ENCODE measurements around the gene GFRA3. TPM values are rescaled to one million over a fixed set of nuclear protein-coding genes. Genes with fewer than 3 reads are reported as not detected.
"Not testable (repeated sequence)": the region's sequence is repeated elsewhere in the genome, so short reads cannot be mapped to it uniquely, and the experiment has no call there.

Gene GFRA3
- total and polyA plus RNA-seq, 3 experiments from 2014 or later, result not detected

- Mint-ChIP-seq H3K36me3 (peaks cover 0 to 3% (median 0%) of the 10 kb centered on the region in 3 donors), H3K4me3 (no peak overlapping the region), H3K4me1 (no peaks in the 10 kb centered on the region), H3K27me3 (peaks cover 16 to 32% of the 10 kb centered on the region in 2 donors), H3K27ac (no peak overlapping the region), H3K9me3 (no peaks in the 10 kb centered on the region)
- DNase-seq, result no peak
- Histone ChIP-seq H3K27ac (ENCODE audit: low read depth, low read length) (no peak overlapping the region), H3K4me1 (ENCODE audit: insufficient read depth, low read length) (no peaks in the 10 kb centered on the region), H3K27me3 (ENCODE audit: insufficient read depth, low read length, poor library complexity, severe bottlenecking) (no peaks in the 10 kb centered on the region), H3K4me3 (ENCODE audit: low read length) (no peak overlapping the region), H3K9me3 (ENCODE audit: low read length) (no peaks in the 10 kb centered on the region), H3K36me3 (ENCODE audit: insufficient read depth, low read length) (no peaks in the 10 kb centered on the region)
- ChIA-PET POLR2A (no interaction called here), CTCF (no interaction called here)
These were observed 10.2 kb downstream of the GFRA3 start for GRCh38 chr5:138264183-138264582.

DNA sequence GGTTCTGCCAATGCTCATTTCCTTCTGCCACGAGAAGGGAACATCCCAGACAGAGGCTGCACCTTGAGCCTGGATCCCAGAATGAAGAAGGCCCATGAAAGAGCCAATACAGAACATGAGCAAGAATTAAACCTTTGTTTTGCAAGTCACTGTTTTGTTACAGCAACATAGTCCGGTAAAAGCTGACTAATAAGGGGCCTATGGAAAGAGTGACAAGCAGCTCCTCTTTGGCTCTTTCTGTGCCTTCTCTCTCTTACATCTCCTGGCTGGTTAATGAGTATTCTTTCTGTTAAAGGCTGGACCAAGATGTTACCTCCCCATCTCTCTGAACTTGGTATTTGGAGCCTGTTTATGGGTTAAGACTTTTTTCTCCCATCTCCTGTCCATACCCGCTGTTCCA, 10.8 kb downstream of the GFRA3 start:
- no peaks in the 10 kb centered on the region for H3K36me3 ChIP-seq (ENCODE audit: insufficient read depth, low read length)
- no peaks in the 10 kb centered on the region for H3K27me3 ChIP-seq (ENCODE audit: insufficient read depth, low read length, poor library complexity, severe bottlenecking)
- H3K9me3 Mint-ChIP-seq, result no peaks in the 10 kb centered on the region
- ChIA-PET POLR2A (no interaction called here), CTCF (no interaction called here)
- peaks cover 0 to 3% (median 0%) of the 10 kb centered on the region in 3 donors for H3K36me3 Mint-ChIP-seq
- H3K4me1 ChIP-seq (ENCODE audit: insufficient read depth, low read length), result no peaks in the 10 kb centered on the region
- H3K9me3 ChIP-seq (ENCODE audit: low read length), result no peaks in the 10 kb centered on the region
- no peak for DNase-seq
- peaks cover 16 to 33% of the 10 kb centered on the region in 2 donors for H3K27me3 Mint-ChIP-seq
- no peak overlapping the region for H3K27ac Mint-ChIP-seq
- no peaks in the 10 kb centered on the region for H3K4me1 Mint-ChIP-seq
- no peak overlapping the region for H3K4me3 Mint-ChIP-seq
- no peak overlapping the region for H3K4me3 ChIP-seq (ENCODE audit: low read length)
- no peak overlapping the region for H3K27ac ChIP-seq (ENCODE audit: low read depth, low read length)

GRCh38 chr5:138258704-138259292, 15.6 kb downstream of the GFRA3 start:
- no peaks in the 10 kb centered on the region for H3K4me1 Mint-ChIP-seq
- Histone ChIP-seq H3K27me3 (ENCODE audit: insufficient read depth, low read length, poor library complexity, severe bottlenecking) (no peaks in the 10 kb centered on the region), H3K36me3 (ENCODE audit: insufficient read depth, low read length) (no peaks in the 10 kb centered on the region), H3K4me3 (ENCODE audit: low read length) (no peak overlapping the region), H3K9me3 (ENCODE audit: low read length) (no peaks in the 10 kb centered on the region), H3K4me1 (ENCODE audit: insufficient read depth, low read length) (no peaks in the 10 kb centered on the region), H3K27ac (ENCODE audit: low read depth, low read length) (no peak overlapping the region)
- no peaks in the 10 kb centered on the region for H3K9me3 Mint-ChIP-seq
- H3K27ac Mint-ChIP-seq, result no peak overlapping the region
- DNase-seq, result no peak
- ChIA-PET POLR2A (interaction anchor here (0.7 kb wide), 1 partner anchor 33 kb away, joined by 8 read pairs; no protein-coding TSS in a partner anchor), CTCF (no interaction called here)
- H3K4me3 Mint-ChIP-seq, result no peak overlapping the region
- peaks cover 0 to 12% of the 10 kb centered on the region in 2 donors for H3K27me3 Mint-ChIP-seq
- no peaks in the 10 kb centered on the region for H3K36me3 Mint-ChIP-seq

DNA sequence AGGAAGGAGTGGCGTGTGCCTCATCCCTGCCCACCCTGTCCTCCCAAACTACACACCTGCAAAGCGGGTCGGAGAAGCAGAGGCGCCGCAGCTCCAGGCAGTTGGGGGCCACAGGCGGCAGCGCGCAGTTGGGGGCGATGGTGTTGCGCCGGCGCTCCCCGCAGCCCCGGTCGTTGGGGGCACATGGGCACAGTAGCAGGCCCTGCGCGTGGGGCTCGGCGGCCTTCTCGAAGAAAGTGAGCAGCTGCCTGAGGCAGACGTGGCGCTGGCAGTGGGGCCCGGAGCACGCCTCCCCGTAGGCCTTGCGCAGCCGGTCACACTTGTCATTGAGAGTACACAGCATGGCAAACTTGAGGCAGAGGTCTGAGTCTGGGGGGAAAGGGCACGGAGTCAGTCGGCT, 16.8 kb downstream of the GFRA3 start:
- Mint-ChIP-seq H3K4me3 (no peak overlapping the region), H3K9me3 (no peaks in the 10 kb centered on the region), H3K27me3 (peaks cover 0 to 12% of the 10 kb centered on the region in 2 donors), H3K36me3 (no peaks in the 10 kb centered on the region), H3K4me1 (no peaks in the 10 kb centered on the region), H3K27ac (no peak overlapping the region)
- CTCF ChIA-PET, result no interaction called here
- POLR2A ChIA-PET, result no interaction called here
- Histone ChIP-seq H3K27ac (ENCODE audit: low read depth, low read length) (no peak overlapping the region), H3K4me1 (ENCODE audit: insufficient read depth, low read length) (no peaks in the 10 kb centered on the region), H3K4me3 (ENCODE audit: low read length) (no peak overlapping the region), H3K27me3 (ENCODE audit: insufficient read depth, low read length, poor library complexity, severe bottlenecking) (no peaks in the 10 kb centered on the region), H3K9me3 (ENCODE audit: low read length) (no peaks in the 10 kb centered on the region), H3K36me3 (ENCODE audit: insufficient read depth, low read length) (no peaks in the 10 kb centered on the region)
- DNase-seq, result no peak

- no peaks in the 10 kb centered on the region for H3K9me3 ChIP-seq (ENCODE audit: low read length)
- peaks cover 1 to 15% of the 10 kb centered on the region in 2 donors for H3K27me3 Mint-ChIP-seq
- H3K4me3 ChIP-seq (ENCODE audit: low read length), result no peak overlapping the region
- no peaks in the 10 kb centered on the region for H3K4me1 ChIP-seq (ENCODE audit: insufficient read depth, low read length)
- peaks cover 0 to 3% (median 0%) of the 10 kb centered on the region in 3 donors for H3K36me3 Mint-ChIP-seq
- H3K27ac ChIP-seq (ENCODE audit: low read depth, low read length), result no peak overlapping the region
- no peaks in the 10 kb centered on the region for H3K36me3 ChIP-seq (ENCODE audit: insufficient read depth, low read length)
- no peaks in the 10 kb centered on the region for H3K4me1 Mint-ChIP-seq
- CTCF ChIA-PET, result no interaction called here
- no peak overlapping the region for H3K4me3 Mint-ChIP-seq
- POLR2A ChIA-PET, result no interaction called here
- no peak overlapping the region for H3K27ac Mint-ChIP-seq
- no peak for DNase-seq
- no peaks in the 10 kb centered on the region for H3K27me3 ChIP-seq (ENCODE audit: insufficient read depth, low read length, poor library complexity, severe bottlenecking)
- no peaks in the 10 kb centered on the region for H3K9me3 Mint-ChIP-seq
These were observed 21.5 kb downstream of the GFRA3 start for GRCh38 chr5:138252944-138253343.

DNA sequence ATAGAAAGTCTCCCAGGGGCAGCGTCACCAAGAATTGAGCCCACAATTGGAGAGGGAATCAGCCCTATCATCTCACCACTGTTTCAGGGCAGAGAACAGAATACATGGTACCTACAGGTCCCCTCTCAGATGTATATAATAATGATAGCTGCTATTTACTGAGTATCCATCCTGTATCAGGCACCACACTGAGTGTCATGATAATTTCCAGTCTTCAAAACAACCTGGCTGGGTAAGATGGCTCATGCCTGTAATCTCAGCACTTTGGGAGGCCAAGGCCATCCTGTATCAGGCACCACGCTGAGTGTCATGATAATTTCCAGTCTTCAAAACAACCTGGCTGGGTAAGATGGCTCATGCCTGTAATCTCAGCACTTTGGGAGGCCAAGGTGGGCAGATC, 26.6 kb downstream of the GFRA3 start:
- peaks cover 14 to 36% of the 10 kb centered on the region in 2 donors for H3K27me3 Mint-ChIP-seq
- H3K27ac ChIP-seq (ENCODE audit: low read depth, low read length); H3K36me3 ChIP-seq (ENCODE audit: insufficient read depth, low read length); H3K4me3 ChIP-seq (ENCODE audit: low read length); H3K27ac Mint-ChIP-seq; POLR2A ChIA-PET; H3K4me1 ChIP-seq (ENCODE audit: insufficient read depth, low read length); H3K9me3 ChIP-seq (ENCODE audit: low read length); CTCF ChIA-PET; H3K36me3 Mint-ChIP-seq; H3K4me3 Mint-ChIP-seq; H3K27me3 ChIP-seq (ENCODE audit: insufficient read depth, low read length, poor library complexity, severe bottlenecking); H3K9me3 Mint-ChIP-seq; H3K4me1 Mint-ChIP-seq; DNase-seq: not testable (repeated sequence)

DNA sequence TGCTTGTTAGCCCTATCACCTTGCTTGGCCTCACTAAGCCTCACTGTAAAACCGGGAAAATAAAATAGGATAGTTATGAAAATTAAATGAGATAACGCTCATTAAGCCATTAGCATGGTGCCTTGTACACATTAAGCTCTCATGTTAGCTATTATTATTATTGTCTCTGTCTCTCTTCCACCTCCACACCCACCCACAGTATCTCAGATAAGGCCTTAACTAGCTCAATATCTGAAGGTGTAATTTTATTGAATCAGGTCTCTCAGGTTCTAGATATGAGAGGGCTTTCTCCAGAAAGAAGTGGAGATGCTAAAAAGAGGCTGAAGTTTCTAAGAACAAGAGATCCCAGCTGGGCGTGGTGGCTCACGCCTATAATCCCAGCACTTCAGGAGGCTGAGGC, 27.6 kb downstream of the GFRA3 start:
- DNase-seq, result no peak
- ChIA-PET POLR2A (interaction anchor here (0.7 kb wide), 1 partner anchor 119 kb away, joined by 3 read pairs; no protein-coding TSS in a partner anchor), CTCF (no interaction called here)
- H3K9me3 Mint-ChIP-seq, result no peaks in the 10 kb centered on the region
- peaks cover 14 to 39% of the 10 kb centered on the region in 2 donors for H3K27me3 Mint-ChIP-seq
- H3K27ac ChIP-seq (ENCODE audit: low read depth, low read length), result no peak overlapping the region
- H3K27ac Mint-ChIP-seq, result no peak overlapping the region
- no peaks in the 10 kb centered on the region for H3K4me1 ChIP-seq (ENCODE audit: insufficient read depth, low read length)
- H3K4me3 ChIP-seq (ENCODE audit: low read length), result no peak overlapping the region
- H3K36me3 ChIP-seq (ENCODE audit: insufficient read depth, low read length), result no peaks in the 10 kb centered on the region
- H3K36me3 Mint-ChIP-seq, result peaks cover 0 to 3% (median 0%) of the 10 kb centered on the region in 3 donors
- peaks cover 6% of the 10 kb centered on the region for H3K27me3 ChIP-seq (ENCODE audit: insufficient read depth, low read length, poor library complexity, severe bottlenecking)
- H3K9me3 ChIP-seq (ENCODE audit: low read length), result no peaks in the 10 kb centered on the region
- peaks cover 0 to 6% (median 2%) of the 10 kb centered on the region in 3 donors for H3K4me1 Mint-ChIP-seq
- no peak overlapping the region for H3K4me3 Mint-ChIP-seq

- CTCF ChIA-PET, result no interaction called here
These were observed 28.1 kb downstream of the GFRA3 start for GRCh38 chr5:138246334-138246733.

More at GRCh38 chr5:138246334-138246733, 28.1 kb downstream of the GFRA3 start:
- Mint-ChIP-seq H3K4me3 (no peak overlapping the region), H3K36me3 (peaks cover 0 to 3% (median 0%) of the 10 kb centered on the region in 3 donors), H3K27me3 (peaks cover 16 to 42% of the 10 kb centered on the region in 2 donors), H3K4me1 (peaks cover 4 to 9% (median 5%) of the 10 kb centered on the region in 3 donors), H3K9me3 (no peaks in the 10 kb centered on the region), H3K27ac (peak overlapping the region in 1 of 8 donors; percentile 65)
- peaks cover 11% of the 10 kb centered on the region for H3K27me3 ChIP-seq (ENCODE audit: insufficient read depth, low read length, poor library complexity, severe bottlenecking)
- H3K27ac ChIP-seq (ENCODE audit: low read depth, low read length), result no peak overlapping the region
- H3K4me1 ChIP-seq (ENCODE audit: insufficient read depth, low read length), result no peaks in the 10 kb centered on the region
- POLR2A ChIA-PET, result interaction anchor here (0.7 kb wide), 1 partner anchor 119 kb away, joined by 3 read pairs; no protein-coding TSS in a partner anchor
- no peaks in the 10 kb centered on the region for H3K9me3 ChIP-seq (ENCODE audit: low read length)
- no peaks in the 10 kb centered on the region for H3K36me3 ChIP-seq (ENCODE audit: insufficient read depth, low read length)
- H3K4me3 ChIP-seq (ENCODE audit: low read length), result no peak overlapping the region
- no peak for DNase-seq

Data from CD8-positive, alpha-beta memory T cell (primary cell).